Fibroblast of upper back skin (primary cell): ENCODE data around the gene GPR139.

ENCODE experiments used
- DNase-seq: peaks from one replicate; pipeline ENCODE4 v3.0.0-alpha.2; 2013

The GPR139 gene

GRCh38 chr16:20073203-20074098, at the start of gene GPR139:
GPR139 (minus strand) TSS chr16:20073890; CDS start chr16:20073616, 274 bp downstream.
- DNase-seq = no peak

GRCh38 chr16:20122011-20122410, 48.3 kb upstream of the GPR139 start:
- DNase-seq = no peak

GRCh38 chr16:20114356-20114755, 40.7 kb upstream of the GPR139 start:
- DNase-seq = no peak

GRCh38 chr16:20111143-20111542, 37.5 kb upstream of the GPR139 start:
- DNase-seq = no peak

GRCh38 chr16:20107083-20107482, 33.4 kb upstream of the GPR139 start:
- DNase-seq = no peak

- DNase-seq = no peak
Measured at GRCh38 chr16:20104563-20105183, 31.0 kb upstream of the GPR139 start.

DNA sequence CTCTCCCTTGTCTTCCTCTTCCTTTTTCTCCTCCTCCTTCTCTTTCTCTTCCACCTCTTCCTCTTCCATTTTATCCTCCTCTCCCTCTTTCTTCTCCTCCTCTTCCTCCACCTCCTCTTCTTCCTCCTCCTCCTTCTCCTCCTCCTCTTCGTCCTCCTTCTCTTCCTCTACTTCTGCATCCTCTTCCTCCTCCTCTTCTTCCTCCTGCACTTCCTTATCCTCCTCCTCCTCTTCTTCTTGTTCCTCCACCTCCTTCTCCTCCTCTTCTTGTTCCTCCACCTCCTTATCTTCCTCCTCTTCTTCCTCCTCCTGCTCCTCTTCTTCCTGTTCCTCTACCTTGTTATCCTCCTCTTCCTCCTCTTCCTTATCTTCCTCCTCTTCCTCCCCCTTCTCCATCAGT, 28.8 kb upstream of the GPR139 start:
- DNase-seq = no peak

DNA sequence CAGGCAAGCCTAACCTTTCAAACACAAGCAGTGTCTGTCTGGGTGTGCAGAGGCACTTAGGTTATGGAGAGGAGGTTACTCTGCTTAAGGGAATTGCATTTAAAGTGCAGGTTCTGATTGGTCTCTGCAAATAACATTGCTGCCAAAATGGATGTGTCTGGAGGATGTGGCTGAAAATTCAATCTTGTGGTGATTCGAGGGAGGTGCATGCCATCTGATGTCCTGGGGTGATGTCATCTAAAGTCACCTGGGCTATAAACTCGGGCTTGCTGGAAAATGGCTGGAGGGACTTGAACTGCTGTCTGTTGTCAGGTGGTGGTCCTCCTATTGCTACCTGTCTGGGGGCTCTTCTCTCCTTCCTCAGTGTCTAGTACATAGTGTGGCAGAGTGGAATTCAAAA, 28.3 kb upstream of the GPR139 start:
- no peak for DNase-seq

- DNase-seq = no peak
Measured at GRCh38 chr16:20099375-20099774, 25.7 kb upstream of the GPR139 start.

DNA sequence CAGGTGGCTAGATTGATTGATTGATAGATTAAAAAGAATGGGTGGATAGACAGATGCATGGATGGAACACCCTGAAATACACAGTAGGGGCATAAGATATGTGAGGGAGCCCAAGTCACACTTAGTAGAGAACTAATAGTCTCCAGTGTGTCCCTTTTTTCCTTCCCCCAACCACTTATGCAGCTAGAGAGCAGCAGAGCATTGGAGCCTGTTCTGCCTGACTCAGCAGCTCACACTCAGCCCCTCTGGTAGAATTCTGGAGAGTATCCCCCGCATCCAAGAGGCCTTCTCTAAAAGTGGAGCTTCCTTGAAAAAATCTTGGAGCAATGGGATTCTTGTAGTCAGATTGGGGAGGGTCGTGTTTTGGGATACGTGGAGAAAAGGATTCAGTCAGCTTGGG, 20.5 kb upstream of the GPR139 start:
- no peak for DNase-seq

GRCh38 chr16:20089246-20089965, 15.7 kb upstream of the GPR139 start:
- no peak for DNase-seq

GRCh38 chr16:20084624-20085226, 11.0 kb upstream of the GPR139 start:
- no peak for DNase-seq

DNA sequence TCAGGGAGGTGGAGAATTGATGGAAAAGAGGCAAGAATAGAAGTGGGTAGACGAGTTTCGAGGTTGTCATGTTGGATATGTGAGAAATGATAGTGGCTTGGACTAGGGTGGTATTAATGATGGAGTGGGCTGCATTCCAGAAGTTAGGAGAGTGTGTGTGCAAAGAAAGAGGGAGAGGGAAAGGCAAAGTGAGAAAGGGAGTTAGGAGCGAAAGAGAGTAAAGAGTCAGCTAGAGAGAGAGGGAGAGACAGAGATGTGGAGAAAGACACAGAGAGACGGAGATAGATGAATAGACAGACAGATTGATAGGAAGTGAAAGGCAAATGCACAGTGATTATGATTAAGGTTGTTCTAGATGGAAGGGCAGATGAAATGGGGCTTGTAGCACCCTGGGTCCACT, 5.4 kb upstream of the GPR139 start:
- DNase-seq = no peak

GRCh38 chr16:20075243-20075642, 1.6 kb upstream of the GPR139 start:
- no peak for DNase-seq

GRCh38 chr16:20074099-20074991, 655 bp upstream of the GPR139 start:
- no peak for DNase-seq

GRCh38 chr16:20072874-20073202, 852 bp downstream of the GPR139 start:
- DNase-seq = no peak

GRCh38 chr16:20072146-20072873, 1.4 kb downstream of the GPR139 start:
- no peak for DNase-seq

GRCh38 chr16:20064931-20065330, 8.8 kb downstream of the GPR139 start:
- no peak for DNase-seq

GRCh38 chr16:20064520-20064919, 9.2 kb downstream of the GPR139 start:
- DNase-seq = no peak

DNA sequence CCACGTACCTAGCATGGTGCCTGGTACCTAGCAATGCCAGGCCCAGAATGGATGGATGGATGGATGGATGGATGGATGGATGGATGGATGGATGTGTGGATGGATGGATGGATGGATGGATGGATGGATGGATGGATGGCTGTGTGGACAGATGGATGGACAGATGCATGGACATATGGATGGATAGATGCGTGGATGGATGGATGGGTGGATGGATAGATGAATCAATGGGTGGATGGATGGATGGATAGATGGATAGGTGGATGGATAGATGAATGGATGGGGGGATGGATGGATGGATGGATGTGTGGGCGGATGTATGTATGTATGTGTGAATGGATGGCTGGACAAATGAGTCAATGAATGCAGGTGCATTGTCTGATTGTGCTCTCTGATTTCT, 12.6 kb downstream of the GPR139 start:
- DNase-seq = no peak

DNA sequence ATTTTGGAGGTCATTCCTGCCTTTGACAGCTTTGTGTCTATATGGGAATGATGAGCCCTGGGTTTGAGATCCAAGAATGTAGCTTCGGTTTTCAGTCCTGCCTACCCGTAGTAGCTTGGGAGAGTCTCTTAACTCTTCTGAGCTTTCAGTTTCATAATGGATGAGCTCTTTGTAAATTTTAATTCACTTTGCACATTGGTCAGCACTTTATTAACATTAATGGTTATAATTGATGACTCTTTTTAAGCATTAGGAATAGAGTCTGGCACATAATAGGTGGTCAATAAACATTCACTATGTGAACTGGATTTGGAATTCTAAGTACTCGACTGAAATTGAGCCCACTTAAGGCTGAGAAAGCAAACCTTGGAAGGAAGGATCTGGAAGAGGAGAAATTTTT, 17.3 kb downstream of the GPR139 start:
- DNase-seq = no peak

GRCh38 chr16:20053336-20053735, 20.4 kb downstream of the GPR139 start:
- DNase-seq = no peak
